GM21737 (cell line): ENCODE data around the gene CLTCL1.

Source experiments
- ATAC-seq: cut with Tn5 transposase; IDR thresholded peaks from one replicate; pipeline ENCODE4 v1.9.1; 2021; ENCODE audit warnings: mild to moderate bottlenecking, moderate library complexity; ENCODE audit not compliant: unreplicated experiment

CLTCL1 gene

GRCh38 chr22:19197997-19198865 lies 93.3 kb downstream of the CLTCL1 start:
- no peak for ATAC-seq

GRCh38 chr22:19196841-19197612 lies 94.5 kb downstream of the CLTCL1 start:
- ATAC-seq, result no peak

- ATAC-seq, result no peak
Observed at GRCh38 chr22:19195796-19196731, 95.5 kb downstream of the CLTCL1 start.

GRCh38 chr22:19194766-19195536 lies 96.6 kb downstream of the CLTCL1 start:
- ATAC-seq, result no peak

DNA sequence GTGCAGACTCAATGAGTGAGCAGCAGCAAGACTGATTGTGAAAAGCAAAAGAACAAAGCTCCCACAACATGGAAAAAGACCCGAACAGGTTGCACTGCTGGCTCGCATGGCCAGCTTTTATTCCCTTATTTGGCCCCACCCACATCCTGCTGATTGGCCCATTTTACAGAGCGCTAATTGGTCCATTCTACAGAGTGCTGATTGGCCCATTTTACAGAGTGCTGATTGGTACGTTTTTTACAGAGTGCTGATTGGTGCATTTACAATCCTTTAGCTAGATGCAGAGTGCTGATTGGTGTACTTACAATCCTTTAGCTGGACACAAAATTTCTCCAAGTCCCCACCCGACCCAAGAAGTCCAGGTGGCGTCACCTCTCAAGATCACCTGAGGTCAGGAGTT lies 97.6 kb downstream of the CLTCL1 start:
- no peak for ATAC-seq

DNA sequence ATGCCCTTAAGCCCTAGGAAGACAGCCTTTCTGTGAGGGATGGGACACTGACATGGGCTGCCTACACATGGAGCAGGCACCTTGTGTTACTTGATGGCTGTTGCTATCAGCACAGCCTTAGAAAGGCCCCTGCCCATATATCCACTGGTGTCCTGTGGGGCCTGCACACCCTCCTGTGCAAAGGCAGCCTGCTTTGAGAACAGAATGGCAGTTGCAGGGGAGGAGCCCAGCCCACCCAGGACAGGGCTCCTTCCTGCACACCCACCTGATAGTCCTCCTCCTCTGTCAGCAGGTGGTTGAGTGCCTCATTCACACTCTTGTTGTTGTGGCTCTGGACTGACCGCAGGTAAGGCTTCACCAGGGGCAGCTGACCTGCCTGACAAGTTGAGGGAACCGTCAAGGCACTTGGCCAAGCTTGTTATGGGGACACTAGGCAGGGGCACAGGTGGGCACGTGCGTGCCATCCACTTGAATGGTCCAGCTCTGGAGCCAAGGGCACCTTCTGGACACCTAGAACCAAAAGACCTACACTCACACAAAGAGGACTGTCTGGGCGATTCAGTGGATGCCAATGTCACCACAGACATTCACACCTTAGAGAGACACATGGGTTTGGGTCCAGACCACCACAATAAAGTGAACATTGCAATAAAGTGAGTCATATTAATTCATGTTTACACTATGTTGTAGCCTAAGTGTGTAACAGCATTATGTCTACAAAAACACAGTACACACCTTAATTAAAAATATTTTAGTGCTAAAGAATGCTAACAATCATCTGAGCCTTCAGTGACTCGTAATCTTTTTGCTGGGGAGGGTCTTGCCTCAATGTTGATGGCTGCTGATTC lies 103.6 kb downstream of the CLTCL1 start:
- no peak for ATAC-seq

GRCh38 chr22:19184276-19184997 lies 107.1 kb downstream of the CLTCL1 start:
- no peak for ATAC-seq

GRCh38 chr22:19183216-19183615 lies 108.3 kb downstream of the CLTCL1 start:
- no peak for ATAC-seq

GRCh38 chr22:19182472-19183157 lies 108.9 kb downstream of the CLTCL1 start:
- no peak for ATAC-seq

DNA sequence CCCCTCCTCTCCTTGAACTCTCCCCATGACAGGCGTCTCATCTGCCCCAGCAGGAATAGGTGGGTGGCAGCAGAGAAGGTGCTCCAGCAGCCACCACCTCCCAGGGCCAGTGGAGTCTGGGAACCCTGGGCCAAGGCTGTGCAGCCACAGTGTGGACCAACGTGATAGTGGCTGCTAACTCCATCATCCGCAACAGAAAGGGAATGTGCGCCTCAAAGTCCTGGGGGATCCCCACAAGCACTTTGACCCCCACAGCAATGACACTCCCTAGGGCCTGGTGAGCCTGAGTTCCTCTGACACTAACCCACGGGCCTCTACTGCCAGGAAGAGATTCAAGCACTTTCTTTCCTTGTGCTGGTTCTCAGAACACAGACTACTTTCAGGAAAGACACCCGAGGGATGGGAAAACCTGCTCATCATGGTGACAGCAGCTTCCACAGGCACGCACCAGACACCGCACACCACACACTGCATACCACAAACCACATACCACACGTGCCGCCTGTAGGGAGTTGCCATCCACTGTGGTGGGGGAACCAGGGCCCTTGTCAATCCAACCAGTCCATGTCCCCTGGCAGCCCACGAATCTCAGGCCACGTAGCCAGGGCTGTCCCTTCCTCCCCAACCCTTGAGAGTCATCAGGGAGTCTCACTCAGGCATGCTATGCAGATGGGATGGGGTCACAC lies 109.6 kb downstream of the CLTCL1 start:
- ATAC-seq, result no peak

DNA sequence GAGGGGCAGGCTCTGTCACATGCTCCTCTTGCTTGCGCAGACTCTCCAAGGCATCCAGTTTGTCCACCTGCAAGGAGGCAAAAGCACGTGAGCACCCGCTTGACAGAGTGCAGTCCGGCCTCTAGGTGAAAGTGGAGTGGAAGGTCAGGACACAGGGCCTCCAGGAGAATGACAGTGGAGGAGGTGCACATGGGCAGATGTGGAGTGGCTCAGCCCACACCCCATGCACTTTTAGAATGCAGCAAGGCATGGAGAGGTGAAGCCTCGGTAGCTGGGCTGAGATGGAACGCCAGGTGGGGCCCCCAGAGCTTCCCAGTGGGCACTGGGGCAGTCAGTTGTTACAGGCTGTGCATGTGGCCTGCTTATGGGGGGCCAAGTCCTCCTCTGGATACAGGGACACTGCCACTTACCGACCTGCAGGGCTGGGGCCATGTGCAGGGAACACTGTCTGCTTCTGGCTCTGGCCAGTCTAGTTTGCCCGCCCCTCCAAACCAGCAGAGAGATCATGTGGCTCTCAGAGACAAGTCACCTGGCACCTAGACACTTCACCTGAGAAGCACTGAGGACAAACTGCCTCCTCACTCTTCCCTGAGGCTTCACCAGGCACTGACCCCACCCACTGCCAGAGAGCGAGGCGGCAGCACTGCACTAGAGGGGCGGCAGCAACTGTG lies 110.6 kb downstream of the CLTCL1 start:
- no peak for ATAC-seq

DNA sequence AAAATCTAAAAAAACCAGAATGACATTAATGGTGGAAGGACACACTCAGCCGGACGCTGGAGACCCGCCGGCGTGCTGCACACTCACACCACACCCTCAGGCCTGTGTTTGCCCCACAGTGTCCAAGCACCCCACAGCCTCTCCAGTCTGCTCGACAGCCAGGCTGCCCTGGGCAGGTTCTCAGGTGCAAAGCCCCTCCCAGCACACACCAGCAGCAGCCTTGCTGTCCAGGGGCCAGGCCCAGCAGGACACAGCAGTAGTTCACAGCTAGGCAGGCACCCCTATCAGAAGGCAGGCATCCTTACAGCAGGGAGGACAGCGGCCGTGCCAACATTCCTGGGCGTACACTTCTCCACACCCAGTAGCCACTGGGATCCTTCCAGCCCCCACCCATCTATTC lies 111.3 kb downstream of the CLTCL1 start:
- ATAC-seq, result no peak

DNA sequence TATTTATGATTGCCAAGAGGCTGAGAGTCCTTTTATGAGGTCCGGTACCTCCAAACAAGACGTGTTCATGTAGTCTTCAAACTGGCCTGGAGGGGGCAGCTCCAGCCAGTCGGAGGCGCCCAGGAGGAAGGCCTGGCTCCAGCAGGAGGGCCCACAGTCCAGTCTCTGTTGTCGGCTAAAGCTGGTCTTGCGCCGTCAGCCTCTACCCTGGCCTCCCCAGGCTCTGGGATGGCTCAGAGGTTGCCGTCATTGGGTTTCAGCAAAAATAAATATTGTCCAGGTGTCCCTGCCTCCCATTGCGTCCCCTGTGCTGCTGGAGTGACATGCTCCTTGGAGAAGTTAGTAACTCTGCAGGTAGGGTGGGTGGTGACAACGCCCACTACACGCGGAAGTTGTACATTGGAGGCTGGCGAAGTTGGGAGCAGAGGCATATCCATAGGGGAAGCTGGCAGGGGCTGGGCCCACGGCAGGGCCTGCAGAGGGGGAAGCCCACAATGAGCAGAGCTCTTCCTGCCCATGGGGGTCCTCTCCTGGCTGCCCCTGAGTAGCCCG lies 111.9 kb downstream of the CLTCL1 start:
- no peak for ATAC-seq

DNA sequence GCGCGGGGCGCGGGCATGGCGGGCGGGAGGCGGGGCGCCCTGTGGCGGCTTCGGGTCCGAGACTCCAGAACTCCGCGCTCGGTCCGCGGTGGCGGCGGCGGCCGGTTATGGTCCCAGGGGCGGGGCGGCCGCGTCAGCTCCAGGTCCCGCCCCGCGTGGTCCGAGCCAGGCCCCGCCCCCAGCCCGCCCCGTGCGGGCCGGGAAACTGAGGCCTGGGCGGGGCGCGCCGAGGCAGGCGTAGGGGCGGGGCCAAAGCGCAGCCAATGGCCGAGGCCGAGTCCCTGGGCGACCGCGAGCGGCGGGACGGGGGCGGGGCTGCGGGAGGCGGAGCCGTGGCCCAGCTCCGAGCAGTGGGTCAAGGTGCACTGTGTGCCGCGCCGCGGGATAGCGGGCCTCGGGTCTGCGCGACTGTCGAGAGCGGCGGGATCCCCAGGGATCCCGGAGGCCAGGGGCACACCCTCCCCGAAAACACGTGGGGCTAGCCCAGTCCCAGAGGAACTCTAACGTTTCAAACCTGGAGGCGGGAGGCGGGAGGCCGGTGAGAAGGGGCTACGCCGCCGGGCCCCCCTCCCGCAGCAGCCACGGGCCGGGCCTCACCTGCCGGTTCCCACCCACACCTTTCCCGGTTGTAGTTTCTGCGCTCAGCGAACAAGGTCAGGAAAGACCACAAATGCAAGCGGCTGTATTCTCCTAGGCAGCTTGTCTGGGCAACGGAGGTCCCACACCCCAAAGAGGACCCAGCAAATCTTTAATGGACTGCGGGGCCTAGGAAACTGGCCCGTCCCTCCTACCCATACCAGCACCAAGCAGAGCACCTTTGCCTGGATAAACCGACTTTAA lies 112.6 kb downstream of the CLTCL1 start, which contains the start of gene SLC25A1:
Gene SLC25A1, minus strand, starts transcription at position 80 of the 840 bp plus-strand sequence. Its CDS starts 63 bp downstream, at position 17.
- peak; percentile 59 for ATAC-seq

- peak; percentile 34 for ATAC-seq
Observed at GRCh38 chr22:19178065-19178656, 113.4 kb downstream of the CLTCL1 start.
